ENCODE results near the gene SLC16A4. TPM values are rescaled to one million over a fixed set of nuclear protein-coding genes. Genes with fewer than 3 reads are reported as not detected.

SLC16A4 gene
- total and polyA plus RNA-seq, 2 of the 8 experiments (the other 6 are each of a cell fraction or from before 2014, with no cell fraction given): 0.30 to 0.43 TPM

- CTCF ChIA-PET (ENCODE audit: partially characterized antibody): interaction anchor here (0.9 kb wide), 1 partner anchor 12 kb away, joined by 3 read pairs; no protein-coding TSS in a partner anchor
- TF ChIP-seq EGR1 (IDR thresholded peaks at IDR 0.05; ENCODE audit: borderline replicate concordance, low read depth, low read length) (no peak), SP4 (IDR thresholded peaks at IDR 0.05; ENCODE audit: low read length) (no peak), RBBP5 (IDR thresholded peaks at IDR 0.05; ENCODE audit: borderline replicate concordance, low read depth, low read length) (no peak), GTF2F1 (IDR thresholded peaks at IDR 0.05; ENCODE audit: borderline replicate concordance, low read depth, low read length) (no peak), MAX (IDR thresholded peaks at IDR 0.05) (no peak), SIN3A (conservative IDR thresholded peaks at IDR 0.05 in 1 of 2, IDR thresholded peaks at IDR 0.05 in 1 of 2; ENCODE audit: low read depth in 1 of 2, low read length in 2 of 2) (no peak), TAF1 (IDR thresholded peaks at IDR 0.05; ENCODE audit: low read depth, low read length) (no peak), SIRT6 (IDR thresholded peaks at IDR 0.05; ENCODE audit: low read length) (no peak)
These were observed 10.0 kb downstream of the SLC16A4 start for GRCh38 chr1:110380672-110381283.

More at GRCh38 chr1:110380672-110381283, 10.0 kb downstream of the SLC16A4 start:
- no peak overlapping the region for H2BK15ac ChIP-seq (ENCODE audit: low read length)
- peaks cover 0 to 27% (median 9%) of the 10 kb centered on the region in 4 experiments; a peak in 5 of 8 replicates for H3K36me3 ChIP-seq (ENCODE audit: control insufficient read depth in 2 of 4, insufficient read depth in 4 of 4, low read length in 3 of 4)
- WGBS, 2 experiments (ENCODE audit: extremely low coverage in 1 of 2, insufficient coverage in 1 of 2, insufficient read length in 1 of 2, insufficient replicate concordance in 2 of 2, low coverage in 1 of 2, low lambda C conversion rate in 2 of 2, missing lambda C conversion rate in 1 of 2): 85% methylated on average over 9 of the region's 10 CpGs; no CpG with 5 or more reads in 1 of the 2 experiments
- no peak overlapping the region for H3K4me2 ChIP-seq (ENCODE audit: insufficient read depth in 1 of 2, low read depth in 2 of 2, low read length in 2 of 2)
- H3K23ac ChIP-seq (ENCODE audit: insufficient read length): no peak overlapping the region
- H4K8ac ChIP-seq (ENCODE audit: extremely low read depth, insufficient read depth, low read length): no peak overlapping the region
- H2BK120ac ChIP-seq (replicated peaks; ENCODE audit: low read depth, low read length): no peak overlapping the region
- H4K5ac ChIP-seq (ENCODE audit: insufficient read length, low read depth, low read length): no peak overlapping the region
- no peaks in the 10 kb centered on the region for H3K79me2 ChIP-seq (ENCODE audit: control insufficient read depth in 1 of 2, insufficient read depth in 2 of 2, low read length in 2 of 2)
- no peak overlapping the region for H3K56ac ChIP-seq (replicated peaks; ENCODE audit: insufficient read length, low read depth, low read length)
- no peak overlapping the region for H2AFZ ChIP-seq (ENCODE audit: low read length)
- no peak overlapping the region for H3K18ac ChIP-seq (ENCODE audit: extremely low read depth, low read length)
- H4K91ac ChIP-seq (replicated peaks; ENCODE audit: insufficient read length, low read length): no peak overlapping the region
- no peak overlapping the region for H2AK5ac ChIP-seq (ENCODE audit: low read depth, low read length)
- H3K4ac ChIP-seq (replicated peaks; ENCODE audit: insufficient read length, low read depth, low read length): no peak overlapping the region
- H2BK12ac ChIP-seq (ENCODE audit: low read depth, low read length): no peak overlapping the region
- no peak for DNase-seq (ENCODE audit: low read depth in 1 of 2, low spot score in 2 of 2)
- no peak for FAIRE-seq
- no peaks in the 10 kb centered on the region for H3K79me1 ChIP-seq (ENCODE audit: low read depth, low read length)
- H3K14ac ChIP-seq (ENCODE audit: insufficient read length): no peak overlapping the region
- POLR2A ChIA-PET (ENCODE audit: partially characterized antibody): interaction anchor here (0.7 to 2.1 kb wide), 3 partner anchors 11 to 33 kb away, joined by 3 to 6 read pairs (median 4); partner anchors contain the start of gene SLC16A4
- no peak overlapping the region for H3K27ac ChIP-seq (ENCODE audit: low read depth, low read length)
- H4K20me1 ChIP-seq (replicated peaks in 1 of 2; ENCODE audit: control insufficient read depth in 1 of 2, insufficient read depth in 2 of 2, low read length in 2 of 2): peaks cover 0 to 1% of the 10 kb centered on the region in 2 experiments
- H3K9me3 ChIP-seq (ENCODE audit: insufficient read depth in 2 of 2, low read depth in 1 of 2, low read length in 1 of 2): no peaks in the 10 kb centered on the region
- H3K23me2 ChIP-seq (ENCODE audit: low read depth, low read length): no peaks in the 10 kb centered on the region
- H3K27me3 ChIP-seq (replicated peaks in 1 of 4; ENCODE audit: control insufficient read depth in 3 of 4, extremely low read depth in 1 of 4, insufficient read depth in 3 of 4, low read length in 3 of 4): no peaks in the 10 kb centered on the region
- no peak overlapping the region for H2BK5ac ChIP-seq (ENCODE audit: low read depth, low read length)
- no peak overlapping the region for H2BK20ac ChIP-seq (ENCODE audit: low read length)
- no peak overlapping the region for H3K4me3 ChIP-seq (ENCODE audit: extremely low read depth in 1 of 4, insufficient read depth in 2 of 4, low read depth in 3 of 4, low read length in 4 of 4)
- no peak overlapping the region for H3K9ac ChIP-seq (replicated peaks in 1 of 4; ENCODE audit: extremely low read depth in 1 of 4, low read depth in 3 of 4, low read length in 3 of 4)
- H3K4me1 ChIP-seq (replicated peaks in 1 of 4; ENCODE audit: control insufficient read depth in 3 of 4, insufficient read depth in 4 of 4, low read length in 3 of 4): no peaks in the 10 kb centered on the region

Measured in H1 (cell line).